Measurements from ENCODE around the gene HEY2. TPM values are rescaled to one million over a fixed set of nuclear protein-coding genes. Genes with fewer than 3 reads are reported as not detected.

The HEY2 gene
- total and polyA plus RNA-seq, 7 experiments from 2014 or later = 0.14 to 0.46 (median 0.44) TPM; not detected in 2

DNA sequence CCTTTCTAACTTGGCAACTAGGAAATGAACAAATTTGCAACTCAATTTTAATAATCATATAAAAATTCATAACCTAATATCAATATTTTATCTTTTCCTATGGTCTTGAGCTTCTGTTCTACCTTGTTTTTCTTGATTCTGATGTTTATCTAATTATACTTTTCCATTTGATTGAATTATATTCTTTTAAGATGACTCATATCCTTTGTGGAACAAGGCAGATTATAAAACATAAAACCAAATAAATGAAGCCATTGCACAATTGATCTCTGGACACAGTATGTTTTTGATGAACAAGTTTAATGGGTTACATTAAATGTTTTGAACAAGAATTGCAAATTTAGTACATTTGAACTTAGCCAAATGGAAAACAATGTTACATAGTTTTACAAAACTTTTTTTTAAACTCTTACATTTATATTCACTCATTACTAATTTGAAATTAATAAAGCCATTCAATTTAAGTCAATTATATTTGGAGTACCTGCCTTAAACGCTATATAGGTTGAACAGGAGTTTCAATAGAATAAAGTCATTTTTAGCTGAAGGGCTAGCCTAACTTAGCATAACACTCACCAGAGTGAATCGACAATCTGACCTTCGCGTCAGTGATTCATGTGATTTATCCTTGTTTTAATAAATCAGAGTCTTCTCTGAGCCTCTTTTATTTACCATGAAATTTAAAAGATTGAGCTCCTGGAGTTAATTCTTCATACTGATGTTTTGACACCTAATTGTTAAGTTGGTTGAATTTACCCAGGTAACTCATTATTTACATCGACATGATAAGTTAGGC lies 45.1 kb downstream of the HEY2 start:
- no peak for ATAC-seq
- H3K27ac Mint-ChIP-seq = no peak overlapping the region

GRCh38 chr6:125795301-125795700 lies 45.9 kb downstream of the HEY2 start:
- Histone ChIP-seq H3K9me3 (ENCODE audit: control insufficient read depth in 2 of 3, low read length in 3 of 3) (no peaks in the 10 kb centered on the region), H3K4me1 (ENCODE audit: control insufficient read depth in 2 of 2, insufficient read depth in 2 of 2, low read length in 2 of 2) (peaks cover 12 to 24% of the 10 kb centered on the region in 2 donors), H3K27me3 (ENCODE audit: control insufficient read depth in 2 of 2, insufficient read depth in 2 of 2, low read length in 2 of 2) (no peaks in the 10 kb centered on the region), H3K36me3 (ENCODE audit: control insufficient read depth in 2 of 3, insufficient read depth in 3 of 3, low read length in 3 of 3) (no peaks in the 10 kb centered on the region), H3K4me3 (ENCODE audit: low read length) (no peak overlapping the region), H3K27ac (ENCODE audit: low read depth, low read length) (no peak overlapping the region)
- Mint-ChIP-seq H3K36me3 (peaks cover 9 to 20% (median 13%) of the 10 kb centered on the region in 5 donors), H3K27me3 (no peaks in the 10 kb centered on the region), H3K9me3 (no peaks in the 10 kb centered on the region), H3K4me3 (peak overlapping the region in 1 of 10 donors; percentile 24), H3K27ac (no peak overlapping the region), H3K4me1 (peaks cover 30 to 60% (median 45%) of the 10 kb centered on the region in 7 donors)
- no peak for DNase-seq
- intact Hi-C loops (cut with micrococcal nuclease) = no loop called here
- ChIA-PET POLR2A (interaction anchor here (0.8 to 2.1 kb wide), 2 partner anchors 14 to 63 kb away, joined by 3 to 7 read pairs; no protein-coding TSS in a partner anchor), CTCF (interaction anchor here (0.7 to 1.2 kb wide), 2 partner anchors 43 to 44 kb away, joined by 3 read pairs; no protein-coding TSS in a partner anchor)
- ATAC-seq = no peak

More for the DNA sequence above, 45.1 kb downstream of the HEY2 start:
- intact Hi-C loops (cut with micrococcal nuclease) = no loop called here
- H3K36me3 Mint-ChIP-seq = peaks cover 6 to 20% (median 10%) of the 10 kb centered on the region in 5 donors
- H3K27ac ChIP-seq (ENCODE audit: low read depth, low read length) = no peak overlapping the region
- ChIA-PET CTCF (interaction anchor here (0.7 to 1.2 kb wide), 2 partner anchors 44 to 106 kb away, joined by 3 read pairs; no protein-coding TSS in a partner anchor), POLR2A (interaction anchor here (0.8 to 5.5 kb wide), 3 partner anchors 33 to 162 kb away, joined by 3 to 81 read pairs (median 4); partner anchors contain the start of gene HINT3)
- H3K4me1 ChIP-seq (ENCODE audit: control insufficient read depth in 2 of 2, insufficient read depth in 2 of 2, low read length in 2 of 2) = peaks cover 18 to 30% of the 10 kb centered on the region in 2 donors
- peaks cover 34 to 64% (median 51%) of the 10 kb centered on the region in 7 donors for H3K4me1 Mint-ChIP-seq
- no peaks in the 10 kb centered on the region for H3K27me3 Mint-ChIP-seq
- no peak for DNase-seq
- no peak overlapping the region for H3K4me3 Mint-ChIP-seq
- H3K36me3 ChIP-seq (ENCODE audit: control insufficient read depth in 2 of 3, insufficient read depth in 3 of 3, low read length in 3 of 3) = no peaks in the 10 kb centered on the region
- no peaks in the 10 kb centered on the region for H3K9me3 ChIP-seq (ENCODE audit: control insufficient read depth in 2 of 3, low read length in 3 of 3)
- H3K9me3 Mint-ChIP-seq = no peaks in the 10 kb centered on the region
- H3K4me3 ChIP-seq (ENCODE audit: low read length) = no peak overlapping the region
- H3K27me3 ChIP-seq (ENCODE audit: control insufficient read depth in 2 of 2, insufficient read depth in 2 of 2, low read length in 2 of 2) = no peaks in the 10 kb centered on the region

DNA sequence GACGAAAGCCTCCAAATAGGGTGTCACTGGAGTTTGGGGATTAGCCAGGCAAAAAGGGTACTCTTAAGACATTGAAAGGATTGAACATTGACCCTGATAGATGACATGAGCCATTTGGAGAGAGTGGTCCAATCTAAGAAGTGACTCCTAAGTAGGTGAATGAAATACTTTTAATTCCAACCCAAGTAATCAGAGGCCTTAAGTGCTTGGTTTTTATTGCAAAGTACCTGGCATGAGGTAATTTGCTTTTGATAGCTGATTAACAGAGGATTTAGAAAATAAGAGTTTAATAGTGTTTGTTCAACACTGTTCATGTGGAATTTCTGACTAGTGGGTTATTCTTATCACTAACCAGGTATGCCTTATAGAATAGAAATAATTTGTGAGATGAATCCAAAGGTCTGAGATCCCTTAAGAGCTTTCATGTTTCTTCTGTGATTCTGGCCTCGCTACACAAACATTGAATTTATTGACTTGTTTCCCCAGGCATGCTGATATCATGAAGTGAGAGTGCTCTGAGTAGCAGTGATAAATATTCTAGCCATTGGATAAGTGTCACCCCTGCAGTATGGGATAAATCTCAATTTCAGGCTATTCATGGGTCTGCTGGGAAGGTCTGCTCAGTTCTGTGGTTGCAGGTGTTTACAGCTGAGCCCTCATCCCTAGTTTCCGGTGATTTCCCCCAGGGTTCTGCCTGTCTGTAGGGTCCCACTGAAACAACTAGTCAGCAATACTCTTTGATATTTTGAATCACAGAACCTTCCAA lies 47.9 kb downstream of the HEY2 start:
- CTCF ChIA-PET = no interaction called here
- H3K9me3 ChIP-seq (ENCODE audit: control insufficient read depth in 2 of 3, low read length in 3 of 3) = no peaks in the 10 kb centered on the region
- intact Hi-C loops (cut with micrococcal nuclease) = no loop called here
- H3K27me3 ChIP-seq (ENCODE audit: control insufficient read depth in 2 of 2, insufficient read depth in 2 of 2, low read length in 2 of 2) = no peaks in the 10 kb centered on the region
- DNase-seq (no peak), ATAC-seq (no peak)
- no peak overlapping the region for H3K27ac ChIP-seq (ENCODE audit: low read depth, low read length)
- POLR2A ChIA-PET = interaction anchor here (0.6 to 2.1 kb wide), 3 partner anchors 13 to 36 kb away, joined by 3 to 7 read pairs (median 6); no protein-coding TSS in a partner anchor
- H3K4me3 Mint-ChIP-seq = no peak overlapping the region
- H3K9me3 Mint-ChIP-seq = no peaks in the 10 kb centered on the region
- H3K4me1 ChIP-seq (ENCODE audit: control insufficient read depth in 2 of 2, insufficient read depth in 2 of 2, low read length in 2 of 2) = peaks cover 5 to 17% of the 10 kb centered on the region in 2 donors
- peaks cover 13 to 26% (median 17%) of the 10 kb centered on the region in 5 donors for H3K36me3 Mint-ChIP-seq
- no peak overlapping the region for H3K4me3 ChIP-seq (ENCODE audit: low read length)
- no peaks in the 10 kb centered on the region for H3K27me3 Mint-ChIP-seq
- peaks cover 30 to 57% (median 41%) of the 10 kb centered on the region in 7 donors for H3K4me1 Mint-ChIP-seq
- H3K36me3 ChIP-seq (ENCODE audit: control insufficient read depth in 2 of 3, insufficient read depth in 3 of 3, low read length in 3 of 3) = no peaks in the 10 kb centered on the region
- peak overlapping the region in 1 of 9 donors; percentile 13 for H3K27ac Mint-ChIP-seq

- Mint-ChIP-seq H3K36me3 (peaks cover 13 to 30% (median 18%) of the 10 kb centered on the region in 5 donors), H3K4me3 (no peak overlapping the region), H3K9me3 (no peaks in the 10 kb centered on the region), H3K27ac (no peak overlapping the region), H3K27me3 (no peaks in the 10 kb centered on the region), H3K4me1 (peaks cover 31 to 57% (median 41%) of the 10 kb centered on the region in 7 donors)
- Histone ChIP-seq H3K9me3 (ENCODE audit: control insufficient read depth in 2 of 3, low read length in 3 of 3) (no peaks in the 10 kb centered on the region), H3K27ac (ENCODE audit: low read depth, low read length) (no peak overlapping the region), H3K4me1 (ENCODE audit: control insufficient read depth in 2 of 2, insufficient read depth in 2 of 2, low read length in 2 of 2) (peaks cover 3 to 11% of the 10 kb centered on the region in 2 donors), H3K27me3 (ENCODE audit: control insufficient read depth in 2 of 2, insufficient read depth in 2 of 2, low read length in 2 of 2) (no peaks in the 10 kb centered on the region), H3K36me3 (ENCODE audit: control insufficient read depth in 2 of 3, insufficient read depth in 3 of 3, low read length in 3 of 3) (no peaks in the 10 kb centered on the region), H3K4me3 (ENCODE audit: low read length) (no peak overlapping the region)
- intact Hi-C loops (cut with micrococcal nuclease) = loop anchor here in 1 of 2 donors (2.0 kb wide), 1 partner anchor 17 kb away; no protein-coding TSS in a partner anchor
- no peak for ATAC-seq
- DNase-seq = no peak
- ChIA-PET CTCF (interaction anchor here (1.1 kb wide), 1 partner anchor 8 kb away, joined by 3 read pairs; no protein-coding TSS in a partner anchor), POLR2A (interaction anchor here (1.5 kb wide), 1 partner anchor 35 kb away, joined by 6 read pairs; no protein-coding TSS in a partner anchor)
These were observed 48.5 kb downstream of the HEY2 start for GRCh38 chr6:125797886-125798444.

DNA sequence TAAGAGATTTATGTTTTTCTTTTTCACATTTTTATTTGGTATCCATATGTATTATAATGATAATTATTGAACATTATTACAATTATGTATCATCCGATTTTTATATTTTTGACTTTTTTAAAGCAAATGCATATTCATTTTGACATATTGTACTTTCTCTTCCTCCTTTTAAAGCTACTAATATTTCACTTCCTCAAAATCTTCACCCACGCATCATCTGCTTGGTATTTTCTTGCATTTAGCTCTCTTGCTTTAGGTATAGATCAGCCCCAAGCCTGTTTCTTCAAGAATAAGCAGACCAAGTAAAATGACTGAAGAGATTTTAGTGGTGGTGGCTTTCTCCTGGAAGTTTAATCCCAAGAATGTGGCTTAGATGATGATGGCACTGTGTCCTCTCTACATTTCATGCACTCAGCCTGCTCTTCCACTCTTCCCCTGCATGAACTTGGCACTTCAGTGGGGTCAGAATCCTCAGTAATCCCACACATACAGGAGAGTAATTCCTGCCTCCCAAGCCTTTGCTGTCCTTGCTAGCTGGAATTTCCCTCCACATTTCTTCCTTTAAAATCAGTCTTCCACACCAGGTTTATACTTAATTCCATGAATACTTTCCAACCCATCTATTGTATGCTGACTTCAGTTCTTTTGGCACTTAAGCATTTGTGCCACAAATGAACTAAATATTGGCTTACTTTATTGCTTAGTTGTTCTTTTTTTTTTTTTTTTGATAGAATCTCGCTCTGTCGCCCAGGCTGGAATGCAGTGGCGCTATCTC lies 49.5 kb downstream of the HEY2 start:
- Histone ChIP-seq H3K4me3 (ENCODE audit: low read length) (no peak overlapping the region), H3K27ac (ENCODE audit: low read depth, low read length) (no peak overlapping the region), H3K36me3 (ENCODE audit: control insufficient read depth in 2 of 3, insufficient read depth in 3 of 3, low read length in 3 of 3) (no peaks in the 10 kb centered on the region), H3K27me3 (ENCODE audit: control insufficient read depth in 2 of 2, insufficient read depth in 2 of 2, low read length in 2 of 2) (no peaks in the 10 kb centered on the region), H3K9me3 (ENCODE audit: control insufficient read depth in 2 of 3, low read length in 3 of 3) (no peaks in the 10 kb centered on the region), H3K4me1 (ENCODE audit: control insufficient read depth in 2 of 2, insufficient read depth in 2 of 2, low read length in 2 of 2) (peaks cover 1 to 4% of the 10 kb centered on the region in 2 donors)
- ChIA-PET POLR2A (interaction anchor here (1.8 kb wide), 1 partner anchor 9 kb away, joined by 5 read pairs; the partner anchor contains the start of gene NCOA7), CTCF (interaction anchor here (1.1 kb wide), 1 partner anchor 9 kb away, joined by 3 read pairs; no protein-coding TSS in a partner anchor)
- no peaks in the 10 kb centered on the region for H3K9me3 Mint-ChIP-seq
- ATAC-seq = peak; percentile 51
- H3K27ac Mint-ChIP-seq = peak overlapping the region in 1 of 9 donors; percentile 34
- intact Hi-C loops (cut with micrococcal nuclease) = loop anchor here in 1 of 2 donors (2.0 kb wide), 1 partner anchor 16 kb away; no protein-coding TSS in a partner anchor
- H3K27me3 Mint-ChIP-seq = no peaks in the 10 kb centered on the region
- H3K4me1 Mint-ChIP-seq = peaks cover 27 to 54% (median 40%) of the 10 kb centered on the region in 7 donors
- DNase-seq = no peak
- no peak overlapping the region for H3K4me3 Mint-ChIP-seq
- H3K36me3 Mint-ChIP-seq = peaks cover 13 to 39% (median 18%) of the 10 kb centered on the region in 5 donors

All from naive thymus-derived CD4-positive, alpha-beta T cell (primary cell).